K562 (cell line): ENCODE measurements around the gene TMEM127. TPM values are rescaled to one million over a fixed set of nuclear protein-coding genes. Genes with fewer than 3 reads are reported as not detected.

ENCODE experiments used
- ATF7 ChIP-seq: fragments of 450-650 bp; IDR thresholded peaks from 2 replicates; pipeline ENCODE4 v1.7.1; 2014; ENCODE audit warnings: mild to moderate bottlenecking, moderate library complexity
- CREB3 ChIP-seq: fragments of 450-650 bp; conservative IDR thresholded peaks from 2 replicates; pipeline ENCODE4 v1.6.1; 2016; ENCODE audit warnings: missing genetic modification characterization, low read depth, mild to moderate bottlenecking, missing compliant biosample characterization, moderate library complexity
- CTBP1 ChIP-seq: fragments of 450-650 bp; IDR thresholded peaks from 2 replicates; pipeline ENCODE4 v1.6.1; 2016; ENCODE audit warnings: borderline replicate concordance
- DACH1 ChIP-seq: fragments of 450-650 bp; IDR thresholded peaks from 2 replicates; pipeline ENCODE4 v1.6.1; 2018; ENCODE audit not compliant: partially characterized antibody
- DPF2 ChIP-seq: fragments of 450-650 bp; IDR thresholded peaks from 2 replicates; pipeline ENCODE4 v1.6.1; 2016
- HEY1 ChIP-seq: fragments of 250-450 bp; sonication (Bioruptor Pico); IDR thresholded peaks from 2 replicates; pipeline ENCODE4 v1.5.0; 2020; ENCODE audit warnings: mild to moderate bottlenecking, moderate library complexity, borderline replicate concordance
- HOXB6 ChIP-seq: fragments of 250-450 bp; sonication (Bioruptor Pico); IDR thresholded peaks from 2 replicates; pipeline ENCODE4 v1.5.1; 2022; ENCODE audit warnings: mild to moderate bottlenecking, borderline replicate concordance
- KAT2B ChIP-seq: IDR thresholded peaks from one replicate; pipeline ENCODE4 v1.6.1; 2012; ENCODE audit warnings: low read depth, mild to moderate bottlenecking, control low read depth, inconsistent platforms, low read length, moderate library complexity
- MYC ChIP-seq, 2 experiments: fragments of 250-450 bp in 1 of 2; sonication (Bioruptor Pico) in 1 of 2; IDR thresholded peaks; 2 replicates each; pipeline versions ENCODE4 v1.5.1 to v1.6.1; 2012 to 2021; ENCODE audit warnings: low read depth in 2 of 2, borderline replicate concordance in 1 of 2, improper control_type of control experiment in 1 of 2, low read length in 1 of 2, mild to moderate bottlenecking in 1 of 2, moderate library complexity in 1 of 2
- NBN ChIP-seq: fragments of 450-650 bp; IDR thresholded peaks from 2 replicates; pipeline ENCODE4 v1.6.1; 2016; ENCODE audit warnings: low read depth, mild to moderate bottlenecking
- NCOR1 ChIP-seq: fragments of 450-650 bp; IDR thresholded peaks from 2 replicates; pipeline ENCODE4 v1.6.1; 2016; ENCODE audit warnings: mild to moderate bottlenecking, moderate library complexity
- NR4A1 ChIP-seq, 2 experiments: fragments of 250-450 bp in 1 of 2; fragments of 450-650 bp in 1 of 2; sonication (Bioruptor Pico) in 1 of 2; IDR thresholded peaks; 2 replicates each; pipeline versions ENCODE4 v1.4.0 to v1.6.1; 2016 to 2020; ENCODE audit warnings: mild to moderate bottlenecking in 2 of 2, missing compliant biosample characterization in 1 of 2, missing genetic modification characterization in 1 of 2, moderate library complexity in 1 of 2
- POLR2A ChIP-seq: fragments of 450-650 bp; conservative IDR thresholded peaks from 2 replicates; pipeline ENCODE4 v1.6.1; 2016
- RCOR1 ChIP-seq, 2 experiments: IDR thresholded peaks; 2 replicates each; pipeline ENCODE4 v1.6.1; 2012; ENCODE audit warnings: low read depth in 2 of 2, low read length in 2 of 2, borderline replicate concordance in 1 of 2, improper control_type of control experiment in 1 of 2
- RHOXF2B ChIP-seq: fragments of 250-450 bp; sonication (Bioruptor Pico); conservative IDR thresholded peaks from 2 replicates; pipeline ENCODE4 v1.5.1; 2021
- SIN3A ChIP-seq, 2 experiments: fragments of 150-350 bp in 1 of 2; IDR thresholded peaks; 2 replicates each; pipeline ENCODE4 v1.6.1; 2011 to 2016; ENCODE audit warnings: borderline replicate concordance in 2 of 2, low read depth in 2 of 2, low read length in 2 of 2, mild to moderate bottlenecking in 2 of 2, moderate library complexity in 2 of 2; ENCODE audit not compliant: control insufficient read depth in 1 of 2
- SIX5 ChIP-seq, 2 experiments: IDR thresholded peaks; 2 replicates each; pipeline ENCODE4 v1.6.1; 2011; ENCODE audit warnings: low read length in 2 of 2, borderline replicate concordance in 1 of 2, low read depth in 1 of 2, mild to moderate bottlenecking in 1 of 2, moderate library complexity in 1 of 2; ENCODE audit not compliant: insufficient read depth in 1 of 2
- ZNF140 ChIP-seq: fragments of 250-450 bp; sonication (Bioruptor Pico); IDR thresholded peaks from 2 replicates; pipeline ENCODE4 v1.8.0; 2021; ENCODE audit warnings: moderate library complexity, mild to moderate bottlenecking, inconsistent platforms
- ZNF699 ChIP-seq: fragments of 250-450 bp; sonication (Bioruptor Pico); IDR thresholded peaks from 2 replicates; pipeline ENCODE4 v1.8.0; 2021; ENCODE audit warnings: mild to moderate bottlenecking, moderate library complexity; ENCODE audit not compliant: insufficient replicate concordance
- ZSCAN29 ChIP-seq: fragments of 450-650 bp; IDR thresholded peaks from 2 replicates; pipeline ENCODE4 v1.6.1; 2017
- polyA plus RNA-seq, 8 experiments: library from polyadenylated mRNA; depleted of rRNA in 4 of 8; stranded (reverse) in 5 of 8; unstranded in 3 of 8; fragments of >200 nt; fragmentation: Nextera tagmentation in 2 of 8; fragmentation: Illumina TruSeq in 1 of 8; extraction: Ambion mirVana in 2 of 8; extraction: Trizol in 1 of 8; gene quantifications; 2 replicates each; pipeline versions ENCODE4 v1.2.1 to v1.2.3, GENCODE V29; 2011 to 2014; ENCODE audit warnings: inconsistent platforms in 1 of 8, missing spikeins in 1 of 8
- total RNA-seq, 7 experiments: library from RNA; depleted of rRNA in 6 of 7; stranded (reverse); fragments of >200 nt in 6 of 7; fragmentation: Illumina TruSeq in 2 of 7; extraction: Trizol in 2 of 7; gene quantifications; 2 replicates each; pipeline versions ENCODE4 v1.2.1 to v1.2.3, GENCODE V29; 2011 to 2021; ENCODE audit warnings: low replicate concordance in 1 of 7
- TF ChIP-seq, protein P1 (sequence below): fragments of 150-350 bp; IDR thresholded peaks from 2 replicates; pipeline ENCODE4 v1.6.1; 2014; ENCODE audit warnings: low read depth, mild to moderate bottlenecking, low read length, borderline replicate concordance

The TMEM127 gene
- total and polyA plus RNA-seq, 9 of the 15 experiments (the other 6 are each of a cell fraction or from before 2014, with no cell fraction given) = 1.7 to 20.0 (median 9.9) TPM

- no peak for TF ChIP-seq RHOXF2B (CRISPR knock-in tag)
- peak; percentile 82 for TF ChIP-seq CTBP1
- TF ChIP-seq ATF7 = peak; percentile 88
- TF ChIP-seq SIN3A (IDR thresholded peaks at IDR 0.05; ENCODE audit: borderline replicate concordance in 2 of 2, control insufficient read depth in 1 of 2, low read depth in 2 of 2, low read length in 2 of 2) = peak; percentile 40 to 60; a peak in 2 of 4 replicates
- TF ChIP-seq CREB3 (tag) = no peak
- TF ChIP-seq NCOR1 = 0 out of 2 replicates have a peak, but pooled peaks have one; percentile 4
- TF ChIP-seq MYC (IDR thresholded peaks at IDR 0.05; ENCODE audit: low read depth, low read length) = peak; percentile 74; the same call in 1 of the 2 replicates
- TF ChIP-seq MYC (CRISPR knock-in tag; IDR thresholded peaks at IDR 0.05; ENCODE audit: borderline replicate concordance, low read depth) = peak; percentile 88; the same call in 1 of the 2 replicates
- TF ChIP-seq RCOR1 (IDR thresholded peaks at IDR 0.05; ENCODE audit: borderline replicate concordance in 1 of 2, low read depth in 2 of 2, low read length in 2 of 2) = peak in 1 of 2 experiments; percentile 63; a peak in 1 of 4 replicates
- TF ChIP-seq, protein P1, sequence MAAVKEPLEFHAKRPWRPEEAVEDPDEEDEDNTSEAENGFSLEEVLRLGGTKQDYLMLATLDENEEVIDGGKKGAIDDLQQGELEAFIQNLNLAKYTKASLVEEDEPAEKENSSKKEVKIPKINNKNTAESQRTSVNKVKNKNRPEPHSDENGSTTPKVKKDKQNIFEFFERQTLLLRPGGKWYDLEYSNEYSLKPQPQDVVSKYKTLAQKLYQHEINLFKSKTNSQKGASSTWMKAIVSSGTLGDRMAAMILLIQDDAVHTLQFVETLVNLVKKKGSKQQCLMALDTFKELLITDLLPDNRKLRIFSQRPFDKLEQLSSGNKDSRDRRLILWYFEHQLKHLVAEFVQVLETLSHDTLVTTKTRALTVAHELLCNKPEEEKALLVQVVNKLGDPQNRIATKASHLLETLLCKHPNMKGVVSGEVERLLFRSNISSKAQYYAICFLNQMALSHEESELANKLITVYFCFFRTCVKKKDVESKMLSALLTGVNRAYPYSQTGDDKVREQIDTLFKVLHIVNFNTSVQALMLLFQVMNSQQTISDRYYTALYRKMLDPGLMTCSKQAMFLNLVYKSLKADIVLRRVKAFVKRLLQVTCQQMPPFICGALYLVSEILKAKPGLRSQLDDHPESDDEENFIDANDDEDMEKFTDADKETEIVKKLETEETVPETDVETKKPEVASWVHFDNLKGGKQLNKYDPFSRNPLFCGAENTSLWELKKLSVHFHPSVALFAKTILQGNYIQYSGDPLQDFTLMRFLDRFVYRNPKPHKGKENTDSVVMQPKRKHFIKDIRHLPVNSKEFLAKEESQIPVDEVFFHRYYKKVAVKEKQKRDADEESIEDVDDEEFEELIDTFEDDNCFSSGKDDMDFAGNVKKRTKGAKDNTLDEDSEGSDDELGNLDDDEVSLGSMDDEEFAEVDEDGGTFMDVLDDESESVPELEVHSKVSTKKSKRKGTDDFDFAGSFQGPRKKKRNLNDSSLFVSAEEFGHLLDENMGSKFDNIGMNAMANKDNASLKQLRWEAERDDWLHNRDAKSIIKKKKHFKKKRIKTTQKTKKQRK = no peak
- TF ChIP-seq POLR2A = peak; percentile 85
- TF ChIP-seq ZNF140 (CRISPR knock-in tag) = no peak
- no peak for TF ChIP-seq ZNF699 (CRISPR knock-in tag)
- peak; percentile 45; the same call in 1 of the 2 replicates for TF ChIP-seq NBN
- no peak for TF ChIP-seq HOXB6 (CRISPR knock-in tag)
- TF ChIP-seq DACH1 = no peak
- TF ChIP-seq ZSCAN29 = peak; percentile 52; the same call in 1 of the 2 replicates
- TF ChIP-seq KAT2B = no peak
- TF ChIP-seq HEY1 (CRISPR knock-in tag) = no peak
- 0 out of 2 replicates have a peak, but pooled peaks have one; percentile 31 for TF ChIP-seq DPF2
- peak; percentile 73 to 83 for TF ChIP-seq SIX5 (IDR thresholded peaks at IDR 0.05; ENCODE audit: borderline replicate concordance in 1 of 2, insufficient read depth in 1 of 2, low read depth in 1 of 2, low read length in 2 of 2)
- TF ChIP-seq NR4A1 (CRISPR knock-in tag; IDR thresholded peaks at IDR 0.05) = no peak
- 0 out of 2 replicates have a peak, but pooled peaks have one; percentile 42 for TF ChIP-seq NR4A1 (tag; IDR thresholded peaks at IDR 0.05)
Measured at GRCh38 chr2:96265840-96266679, at the start of gene TMEM127, which contains the start of gene CIAO1 (continued).
